Glutamatergic neuron (in vitro differentiated cells): ENCODE data around the gene ADCY1. TPM values are rescaled to one million over a fixed set of nuclear protein-coding genes. Genes with fewer than 3 reads are reported as not detected.
A peak's percentile ranks its signal among the peaks of the same experiment; 100 is the strongest.

ENCODE experiments used
- DNase-seq: peaks from one replicate; pipeline ENCODE4 v3.0.0; 2022
- H3K27ac Mint-ChIP-seq: one replicate; pipeline ENCODE4 v1.8.0; 2020; ENCODE audit warnings: mild to moderate bottlenecking, mixed read lengths, inconsistent platforms; ENCODE audit not compliant: unreplicated experiment
- H3K27me3 Mint-ChIP-seq: one replicate; pipeline ENCODE4 v1.8.0; 2020; ENCODE audit warnings: mild to moderate bottlenecking, moderate library complexity, mixed read lengths, inconsistent platforms; ENCODE audit not compliant: unreplicated experiment
- H3K36me3 Mint-ChIP-seq: one replicate; pipeline ENCODE4 v1.8.0; 2020; ENCODE audit warnings: mild to moderate bottlenecking, mixed read lengths, inconsistent platforms; ENCODE audit not compliant: unreplicated experiment
- H3K4me1 Mint-ChIP-seq: one replicate; pipeline ENCODE4 v1.8.0; 2020; ENCODE audit warnings: mild to moderate bottlenecking, low read depth, mixed read lengths, inconsistent platforms; ENCODE audit not compliant: unreplicated experiment
- H3K4me3 Mint-ChIP-seq: one replicate; pipeline ENCODE4 v1.8.0; 2020; ENCODE audit warnings: mild to moderate bottlenecking, mixed read lengths, inconsistent platforms; ENCODE audit not compliant: unreplicated experiment
- H3K9me3 Mint-ChIP-seq: one replicate; pipeline ENCODE4 v1.8.0; 2020; ENCODE audit warnings: mild to moderate bottlenecking, moderate library complexity, mixed read lengths, inconsistent platforms; ENCODE audit not compliant: unreplicated experiment
- CTCF ChIP-seq: fragments of 200-600 bp; sonication (generic); IDR thresholded peaks from one replicate; pipeline ENCODE4 v1.5.0; 2021; ENCODE audit not compliant: partially characterized antibody, unreplicated experiment
- total RNA-seq: library from RNA; stranded (reverse); fragmentation: NEBNext Ultra II Directional; extraction: Animal tissue kit (Norgen Biotek cat#: 25700); gene quantifications from one replicate; pipeline ENCODE4 v1.2.1, GENCODE V29; 2021; ENCODE audit not compliant: unreplicated experiment

ADCY1 gene
- total RNA-seq, 1 donor from 2014 or later = 51.9 TPM

- Mint-ChIP-seq H3K36me3 (no peaks in the 10 kb centered on the region), H3K9me3 (peaks cover 7% of the 10 kb centered on the region), H3K27me3 (no peaks in the 10 kb centered on the region), H3K4me1 (peaks cover 35% of the 10 kb centered on the region), H3K27ac (no peak overlapping the region), H3K4me3 (no peak overlapping the region)
- no peak for TF ChIP-seq CTCF
- no peak for DNase-seq
These were observed 7.2 kb downstream of the ADCY1 start for GRCh38 chr7:45581271-45581780.

- no peak for DNase-seq
- Mint-ChIP-seq H3K27me3 (no peaks in the 10 kb centered on the region), H3K36me3 (no peaks in the 10 kb centered on the region), H3K9me3 (peaks cover 7% of the 10 kb centered on the region), H3K4me3 (no peak overlapping the region), H3K4me1 (peaks cover 44% of the 10 kb centered on the region), H3K27ac (peak overlapping the region; percentile 28)
- no peak for TF ChIP-seq CTCF
These were observed 8.1 kb downstream of the ADCY1 start for GRCh38 chr7:45582136-45582749.

GRCh38 chr7:45582868-45583277 is 8.7 kb downstream of the ADCY1 start:
- peaks cover 6% of the 10 kb centered on the region for H3K27me3 Mint-ChIP-seq
- H3K4me3 Mint-ChIP-seq = no peak overlapping the region
- H3K9me3 Mint-ChIP-seq = peaks cover 9% of the 10 kb centered on the region
- no peak for DNase-seq
- peaks cover 49% of the 10 kb centered on the region for H3K4me1 Mint-ChIP-seq
- TF ChIP-seq CTCF = no peak
- H3K27ac Mint-ChIP-seq = no peak overlapping the region
- no peaks in the 10 kb centered on the region for H3K36me3 Mint-ChIP-seq

GRCh38 chr7:45583296-45583695 is 9.1 kb downstream of the ADCY1 start:
- Mint-ChIP-seq H3K4me3 (no peak overlapping the region), H3K4me1 (peaks cover 52% of the 10 kb centered on the region), H3K36me3 (no peaks in the 10 kb centered on the region), H3K27me3 (peaks cover 6% of the 10 kb centered on the region), H3K9me3 (peaks cover 9% of the 10 kb centered on the region), H3K27ac (no peak overlapping the region)
- TF ChIP-seq CTCF = no peak
- no peak for DNase-seq
